GM12878 (cell line): ENCODE data around the gene SPTLC2. TPM values are rescaled to one million over a fixed set of nuclear protein-coding genes. Genes with fewer than 3 reads are reported as not detected.

Experiments used
- ATAC-seq: fragments of 200-7000 bp; cut with Tn5 transposase; 3 replicates; pipeline ENCODE4 v1.9.1; 2020; ENCODE audit warnings: mild to moderate bottlenecking, moderate library complexity
- BruUV-seq: library from RNA; stranded (reverse); fragments of 400-500 nt; replicated peaks from 2 replicates; lab custom pipeline; 2021; lab: Mats Ljungman, UMichigan
- CTCF ChIA-PET: fragments of 300-600 bp; sonication (Branson Sonifier 250); formaldehyde crosslinking; extraction: SDS; loops from one replicate; lab custom pipeline; 2021; ENCODE audit warnings: inconsistent platforms; lab: Yijun Ruan, JAX
- POLR2A ChIA-PET: fragments of 350-600 bp; formaldehyde crosslinking; extraction: SDS; loops from one replicate; lab custom pipeline; 2021; ENCODE audit warnings: inconsistent platforms; lab: Charles Lee
- RAD21 ChIA-PET: fragments of 300-600 bp; sonication (Branson Sonifier 250); formaldehyde crosslinking; loops from one replicate; lab custom pipeline; 2023; ENCODE audit warnings: antibody characterized with exemption; ENCODE audit not compliant: unreplicated experiment; lab: Charles Lee
- SMC1A ChIA-PET: fragments of 300-600 bp; sonication (Branson Sonifier 250); formaldehyde crosslinking; loops from one replicate; lab custom pipeline; 2023; ENCODE audit not compliant: unreplicated experiment, uncharacterized antibody; lab: Charles Lee
- DNase-seq: peaks from one replicate; pipeline ENCODE4 v3.0.0-alpha.2; 2011; ENCODE audit warnings: low read depth, low spot score
- FAIRE-seq: peaks from 3 replicates; lab custom pipeline; 2011; peaks lifted over from hg19 to GRCh38; lab: Jason Lieb, UNC
- H2AFZ ChIP-seq: 2 replicates; pipeline ENCODE4 v1.6.0; 2011; ENCODE audit warnings: low read depth, low read length, control low read depth; ENCODE audit not compliant: control insufficient read depth
- H3K27ac ChIP-seq: 2 replicates; pipeline ENCODE4 v1.5.1; 2011; ENCODE audit warnings: control low read depth; ENCODE audit not compliant: control insufficient read depth, insufficient read depth
- H3K27me3 ChIP-seq, 2 experiments: replicated peaks in 1 of 2; 2 replicates each; pipeline versions ENCODE4 v1.6.0 to v1.6.1; 2011; ENCODE audit warnings: low read length in 1 of 2; ENCODE audit not compliant: control insufficient read depth in 2 of 2, insufficient read depth in 2 of 2
- H3K36me3 ChIP-seq, 2 experiments: 2 replicates each; pipeline ENCODE4 v1.5.1; 2011; ENCODE audit warnings: low read length in 1 of 2; ENCODE audit not compliant: control insufficient read depth in 2 of 2, insufficient read depth in 2 of 2
- H3K4me1 ChIP-seq: 2 replicates; pipeline ENCODE4 v1.6.1; 2011; ENCODE audit warnings: mild to moderate bottlenecking, low read length, moderate library complexity, mixed read lengths; ENCODE audit not compliant: control insufficient read depth, insufficient read depth
- H3K4me2 ChIP-seq: 2 replicates; pipeline ENCODE4 v1.6.0; 2011; ENCODE audit warnings: control low read depth; ENCODE audit not compliant: control insufficient read depth, insufficient read depth
- H3K4me3 ChIP-seq: fragments of 200-600 bp; sonication (generic); 2 replicates; pipeline ENCODE4 v1.5.1; 2016
- H3K79me2 ChIP-seq: 2 replicates; pipeline ENCODE4 v1.6.0; 2011; ENCODE audit warnings: low read length; ENCODE audit not compliant: control insufficient read depth, insufficient read depth
- H3K9ac ChIP-seq: 2 replicates; pipeline ENCODE4 v1.8.0; 2011; ENCODE audit warnings: low read length, control low read depth, mixed read lengths; ENCODE audit not compliant: control insufficient read depth, insufficient read depth
- H3K9me3 ChIP-seq: replicated peaks from 3 replicates; pipeline ENCODE4 v1.5.1; 2011; ENCODE audit warnings: mild to moderate bottlenecking, low read length; ENCODE audit not compliant: control insufficient read depth, insufficient read depth
- H4K20me1 ChIP-seq: 2 replicates; pipeline ENCODE4 v1.6.0; 2011; ENCODE audit not compliant: control insufficient read depth, insufficient read depth
- ATF2 ChIP-seq: IDR thresholded peaks from 2 replicates; pipeline ENCODE4 v1.6.1; 2012; ENCODE audit warnings: low read length, inconsistent platforms
- CREM ChIP-seq: IDR thresholded peaks from 2 replicates; pipeline ENCODE4 v1.6.1; 2014; ENCODE audit warnings: antibody characterized with exemption, low read depth
- CTCF ChIP-seq, 3 experiments: IDR thresholded peaks in 2 of 3; conservative IDR thresholded peaks in 1 of 3; 2 replicates each; pipeline ENCODE4 v1.5.1; 2011; ENCODE audit warnings: low read depth in 3 of 3, low read length in 3 of 3, mild to moderate bottlenecking in 3 of 3, control low read depth in 2 of 3, moderate library complexity in 2 of 3, inconsistent platforms in 1 of 3, mixed read lengths in 1 of 3; ENCODE audit not compliant: control insufficient read depth in 2 of 3, insufficient read depth in 1 of 3; ENCODE audit errors: extremely low read depth in 1 of 3
- EP300 ChIP-seq, 2 experiments: fragments of 150-350 bp in 1 of 2; IDR thresholded peaks; 2 replicates each; pipeline ENCODE4 v1.6.1; 2011 to 2012; ENCODE audit warnings: low read depth in 2 of 2, low read length in 2 of 2, borderline replicate concordance in 1 of 2, improper control_type of control experiment in 1 of 2, inconsistent platforms in 1 of 2; ENCODE audit not compliant: control insufficient read depth in 1 of 2
- HDGF ChIP-seq: fragments of 450-650 bp; IDR thresholded peaks from 2 replicates; pipeline ENCODE4 v1.6.1; 2016; ENCODE audit warnings: antibody characterized with exemption
- MXI1 ChIP-seq: fragments of 150-350 bp; IDR thresholded peaks from 2 replicates; pipeline ENCODE4 v1.6.1; 2011; ENCODE audit warnings: low read depth, mild to moderate bottlenecking, inconsistent platforms, low read length, improper control_type of control experiment
- NKRF ChIP-seq: fragments of 450-650 bp; conservative IDR thresholded peaks from 2 replicates; pipeline ENCODE4 v1.6.1; 2017; ENCODE audit warnings: mild to moderate bottlenecking, moderate library complexity
- RAD21 ChIP-seq: IDR thresholded peaks from 2 replicates; pipeline ENCODE4 v1.6.1; 2011; ENCODE audit warnings: mild to moderate bottlenecking, low read depth, low read length, moderate library complexity; ENCODE audit not compliant: insufficient read depth
- TCF7 ChIP-seq: IDR thresholded peaks from 2 replicates; pipeline ENCODE4 v1.6.1; 2014; ENCODE audit warnings: antibody characterized with exemption, borderline replicate concordance
- USF2 ChIP-seq: IDR thresholded peaks from 2 replicates; pipeline ENCODE4 v1.6.1; 2011; ENCODE audit warnings: low read depth, low read length, improper control_type of control experiment, borderline replicate concordance
- ZBTB4 ChIP-seq: fragments of 450-650 bp; formaldehyde crosslinking; IDR thresholded peaks from 2 replicates; pipeline ENCODE4 v1.4.0; 2022; ENCODE audit warnings: mild to moderate bottlenecking, moderate library complexity
- ZNF384 ChIP-seq: IDR thresholded peaks from 2 replicates; pipeline ENCODE4 v1.6.1; 2012; ENCODE audit warnings: low read depth, mild to moderate bottlenecking, low read length, improper control_type of control experiment, borderline replicate concordance
- WGBS: methylation state at CpG from one replicate; pipeline ENCODE4 v1.1.6; 2016; ENCODE audit warnings: low lambda C conversion rate; ENCODE audit not compliant: insufficient replicate concordance, insufficient coverage; ENCODE audit errors: missing lambda C conversion rate; 5-methylcytosine and 5-hydroxymethylcytosine counted together
- in situ Hi-C: fragments of 300-500 bp; cut with MboI; formaldehyde crosslinking; loops from 9 replicates; pipeline ENCODE4 v1.14.3; 2018; ENCODE audit warnings: mixed read lengths
- intact Hi-C: fragments of 100-400 bp; cut with micrococcal nuclease; formaldehyde crosslinking; loops from one replicate; pipeline ENCODE4 v1.14.2; 2022; ENCODE audit not compliant: unreplicated experiment
- polyA plus RNA-seq, 11 experiments: library from polyadenylated mRNA; depleted of rRNA in 4 of 11; unstranded in 6 of 11; stranded (reverse) in 5 of 11; fragments of >200 nt; fragmentation: Nextera tagmentation in 4 of 11; fragmentation: Illumina TruSeq in 1 of 11; extraction: Ambion mirVana in 4 of 11; extraction: Trizol in 1 of 11; gene quantifications; 1 replicate in 1 of 11; 2 replicates in 10 of 11; pipeline versions ENCODE4 v1.2.1 to v1.2.3, GENCODE V29; 2011 to 2016; ENCODE audit warnings: inconsistent platforms in 2 of 11, missing spikeins in 2 of 11, low read depth in 1 of 11
- total RNA-seq, 4 experiments: library from RNA; depleted of rRNA in 3 of 4; stranded (reverse); fragments of >200 nt in 3 of 4; fragmentation: Illumina TruSeq in 1 of 4; extraction: Trizol in 1 of 4; gene quantifications; 2 replicates each; pipeline versions ENCODE4 v1.2.1 to v1.2.3, GENCODE V29; 2013 to 2021

Gene SPTLC2
- total and polyA plus RNA-seq, 10 of the 15 experiments (the other 5 are each of a cell fraction or from before 2014, with no cell fraction given) = 6.9 to 35.1 (median 19.7) TPM

GRCh38 chr14:77485256-77485655 is 131.2 kb downstream of the SPTLC2 start:
- DNase-seq = no peak
- WGBS = 75% methylated on average over 3 of the region's 3 CpGs
- ChIA-PET SMC1A (no interaction called here), POLR2A (no interaction called here), RAD21 (no interaction called here), CTCF (no interaction called here)
- no peaks in the 10 kb centered on the region for H4K20me1 ChIP-seq
- H3K9me3 ChIP-seq = no peaks in the 10 kb centered on the region
- H3K79me2 ChIP-seq = no peaks in the 10 kb centered on the region
- no peak overlapping the region for H3K27ac ChIP-seq
- no peak overlapping the region for H2AFZ ChIP-seq
- no peaks in the 10 kb centered on the region for H3K4me1 ChIP-seq
- TF ChIP-seq EP300 (IDR thresholded peaks at IDR 0.05; ENCODE audit: borderline replicate concordance in 1 of 2, control insufficient read depth in 1 of 2, low read depth in 2 of 2, low read length in 2 of 2) (no peak), MXI1 (no peak), USF2 (no peak), TCF7 (no peak), ZBTB4 (CRISPR knock-in tag) (no peak), HDGF (no peak), CREM (no peak), CTCF (IDR thresholded peaks at IDR 0.05 in 2 of 3, conservative IDR thresholded peaks at IDR 0.05 in 1 of 3; ENCODE audit: control insufficient read depth in 2 of 3, extremely low read depth in 1 of 3, insufficient read depth in 1 of 3, low read depth in 3 of 3, low read length in 3 of 3) (no peak), RAD21 (no peak), NKRF (no peak), ZNF384 (no peak), ATF2 (no peak)
- no peak overlapping the region for H3K4me2 ChIP-seq
- no TSS peak for BruUV-seq
- in situ Hi-C loops (no loop called here), intact Hi-C loops (no loop called here)
- H3K27me3 ChIP-seq = no peaks in the 10 kb centered on the region
- no peak overlapping the region for H3K9ac ChIP-seq
- no peaks in the 10 kb centered on the region for H3K36me3 ChIP-seq
- no peak overlapping the region for H3K4me3 ChIP-seq
- no peak for FAIRE-seq
- no peak for ATAC-seq
